Liver (tissue), 9 donors: ENCODE data around the gene BTBD9. TPM values are rescaled to one million over a fixed set of nuclear protein-coding genes. Genes with fewer than 3 reads are reported as not detected.

Experiments
- DNase-seq: peaks from one replicate; pipeline ENCODE4 v3.0.0-alpha.2; 2017; ENCODE audit warnings: low spot score
- H3K27ac ChIP-seq, 2 donors: one replicate each; pipeline ENCODE4 v1.7.0; 2013; ENCODE audit warnings: inconsistent platforms in 2 of 2, low read length in 2 of 2, control low read depth in 1 of 2, low read depth in 1 of 2, mild to moderate bottlenecking in 1 of 2
- H3K27me3 ChIP-seq, 4 donors: one replicate each; pipeline versions ENCODE4 v1.6.1 to v1.7.0; 2013; ENCODE audit warnings: low read length in 3 of 4, inconsistent platforms in 1 of 4, mild to moderate bottlenecking in 1 of 4, moderate library complexity in 1 of 4; ENCODE audit not compliant: control insufficient read depth in 4 of 4, insufficient read depth in 4 of 4
- H3K36me3 ChIP-seq, 4 donors: one replicate each; pipeline versions ENCODE4 v1.6.1 to v1.7.0; 2013; ENCODE audit warnings: low read length in 3 of 4, mild to moderate bottlenecking in 3 of 4, low read depth in 1 of 4, moderate library complexity in 1 of 4; ENCODE audit not compliant: control insufficient read depth in 4 of 4, insufficient read depth in 3 of 4
- H3K4me1 ChIP-seq, 4 donors: one replicate each; pipeline versions ENCODE4 v1.6.1 to v1.7.0; 2013; ENCODE audit warnings: low read length in 3 of 4, mild to moderate bottlenecking in 3 of 4, moderate library complexity in 1 of 4; ENCODE audit not compliant: control insufficient read depth in 4 of 4, insufficient read depth in 4 of 4
- H3K4me3 ChIP-seq, 3 donors: one replicate each; pipeline versions ENCODE4 v1.6.1 to v1.7.0; 2013; ENCODE audit warnings: low read length in 3 of 3, control low read depth in 1 of 3, low read depth in 1 of 3, mild to moderate bottlenecking in 1 of 3
- H3K9ac ChIP-seq, 2 donors: one replicate each; pipeline ENCODE4 v1.7.0; 2013; ENCODE audit warnings: low read length in 2 of 2, mild to moderate bottlenecking in 2 of 2, moderate library complexity in 2 of 2, control low read depth in 1 of 2, low read depth in 1 of 2
- H3K9me3 ChIP-seq, 4 donors: one replicate each; pipeline versions ENCODE4 v1.6.1 to v1.7.0; 2013; ENCODE audit warnings: low read length in 3 of 4; ENCODE audit not compliant: control insufficient read depth in 4 of 4
- EGR1 ChIP-seq, 2 donors: IDR thresholded peaks; 2 replicates each; pipeline ENCODE4 v1.6.1; 2016 to 2018; ENCODE audit warnings: antibody characterized with exemption in 2 of 2, low read depth in 2 of 2
- FOXA1 ChIP-seq: IDR thresholded peaks from 2 replicates; pipeline ENCODE4 v1.6.1; 2016; ENCODE audit warnings: antibody characterized with exemption
- FOXA2 ChIP-seq: IDR thresholded peaks from 2 replicates; pipeline ENCODE4 v1.6.1; 2016; ENCODE audit warnings: antibody characterized with exemption
- GABPA ChIP-seq, 2 donors: IDR thresholded peaks in 1 of 2; conservative IDR thresholded peaks in 1 of 2; 2 replicates each; pipeline ENCODE4 v1.6.1; 2016; ENCODE audit warnings: antibody characterized with exemption in 2 of 2, mild to moderate bottlenecking in 1 of 2, moderate library complexity in 1 of 2
- HNF4A ChIP-seq, 2 donors: conservative IDR thresholded peaks; 2 replicates each; pipeline ENCODE4 v1.6.1; 2016; ENCODE audit warnings: antibody characterized with exemption in 2 of 2, mild to moderate bottlenecking in 2 of 2
- HNF4G ChIP-seq: IDR thresholded peaks from 2 replicates; pipeline ENCODE4 v1.6.1; 2016; ENCODE audit warnings: antibody characterized with exemption
- JUND ChIP-seq, 2 donors: IDR thresholded peaks; 2 replicates each; pipeline ENCODE4 v1.6.1; 2016; ENCODE audit warnings: antibody characterized with exemption in 2 of 2
- MAX ChIP-seq: IDR thresholded peaks from 2 replicates; pipeline ENCODE4 v1.6.1; 2016; ENCODE audit warnings: antibody characterized with exemption
- NR2F2 ChIP-seq: IDR thresholded peaks from 2 replicates; pipeline ENCODE4 v1.6.1; 2016; ENCODE audit warnings: antibody characterized with exemption
- RAD21 ChIP-seq, 2 donors: IDR thresholded peaks; 2 replicates each; pipeline ENCODE4 v1.6.1; 2016; ENCODE audit warnings: antibody characterized with exemption in 2 of 2, mild to moderate bottlenecking in 2 of 2
- RXRA ChIP-seq, 2 donors: IDR thresholded peaks; 2 replicates each; pipeline ENCODE4 v1.6.1; 2017 to 2018; ENCODE audit warnings: antibody characterized with exemption in 2 of 2, mild to moderate bottlenecking in 1 of 2
- SP1 ChIP-seq: IDR thresholded peaks from 2 replicates; pipeline ENCODE4 v1.6.1; 2018; ENCODE audit warnings: antibody characterized with exemption, mild to moderate bottlenecking
- TAF1 ChIP-seq: conservative IDR thresholded peaks from 2 replicates; pipeline ENCODE4 v1.6.1; 2016; ENCODE audit warnings: antibody characterized with exemption, mild to moderate bottlenecking
- WGBS: extraction: QIAGEN DNeasy Blood & Tissue Kit; methylation state at CpG from one replicate; pipeline ENCODE4 v1.1.7; 2013; 5-methylcytosine and 5-hydroxymethylcytosine counted together
- polyA plus RNA-seq, 2 donors: library from polyadenylated mRNA; stranded (reverse) in 1 of 2; unstranded in 1 of 2; fragments of 200-250 nt in 1 of 2; fragments of >200 nt in 1 of 2; fragmentation: Nextera tagmentation in 1 of 2; extraction: Ambion mirVana in 1 of 2; gene quantifications; one replicate each; pipeline versions ENCODE4 v1.2.1 to v1.2.3, GENCODE V29; 2013 to 2015
- total RNA-seq, 2 donors: library from RNA; depleted of rRNA; stranded (reverse); fragments of >200 nt; gene quantifications; one replicate each; pipeline ENCODE4 v1.2.3, GENCODE V29; 2014
- TF ChIP-seq, protein P1 (sequence below): fragments of 150-350 bp; IDR thresholded peaks from 2 replicates; pipeline ENCODE4 v1.5.1; 2017; ENCODE audit warnings: improper control_type of control experiment, low read depth, low read length; ENCODE audit not compliant: missing input control
- TF ChIP-seq, protein P2 (sequence below): IDR thresholded peaks from 2 replicates; pipeline ENCODE4 v1.6.1; 2016; ENCODE audit warnings: antibody characterized with exemption
- TF ChIP-seq, protein P3 (sequence below): IDR thresholded peaks from 2 replicates; pipeline ENCODE4 v1.6.1; 2016; ENCODE audit warnings: antibody characterized with exemption
- donor health status: healthy.
- donor health status: healthy.
- donor health status: healthy.
- donor health status: healthy.
- donor health status: healthy.

The BTBD9 gene
- total and polyA plus RNA-seq, 4 donors, result 2.0 to 12.4 (median 5.7) TPM

GRCh38 chr6:38434051-38434450 is 205.7 kb downstream of the BTBD9 start (continued):
- TF ChIP-seq, protein P1, sequence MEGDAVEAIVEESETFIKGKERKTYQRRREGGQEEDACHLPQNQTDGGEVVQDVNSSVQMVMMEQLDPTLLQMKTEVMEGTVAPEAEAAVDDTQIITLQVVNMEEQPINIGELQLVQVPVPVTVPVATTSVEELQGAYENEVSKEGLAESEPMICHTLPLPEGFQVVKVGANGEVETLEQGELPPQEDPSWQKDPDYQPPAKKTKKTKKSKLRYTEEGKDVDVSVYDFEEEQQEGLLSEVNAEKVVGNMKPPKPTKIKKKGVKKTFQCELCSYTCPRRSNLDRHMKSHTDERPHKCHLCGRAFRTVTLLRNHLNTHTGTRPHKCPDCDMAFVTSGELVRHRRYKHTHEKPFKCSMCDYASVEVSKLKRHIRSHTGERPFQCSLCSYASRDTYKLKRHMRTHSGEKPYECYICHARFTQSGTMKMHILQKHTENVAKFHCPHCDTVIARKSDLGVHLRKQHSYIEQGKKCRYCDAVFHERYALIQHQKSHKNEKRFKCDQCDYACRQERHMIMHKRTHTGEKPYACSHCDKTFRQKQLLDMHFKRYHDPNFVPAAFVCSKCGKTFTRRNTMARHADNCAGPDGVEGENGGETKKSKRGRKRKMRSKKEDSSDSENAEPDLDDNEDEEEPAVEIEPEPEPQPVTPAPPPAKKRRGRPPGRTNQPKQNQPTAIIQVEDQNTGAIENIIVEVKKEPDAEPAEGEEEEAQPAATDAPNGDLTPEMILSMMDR, result no peak

- Histone ChIP-seq H3K36me3 (no peaks in the 10 kb centered on the region), H3K9ac (no peak overlapping the region), H3K9me3 (no peaks in the 10 kb centered on the region), H3K27me3 (no peaks in the 10 kb centered on the region), H3K4me3 (no peak overlapping the region), H3K27ac (no peak overlapping the region), H3K4me1 (no peaks in the 10 kb centered on the region)
- DNase-seq, result no peak
- TF ChIP-seq, protein P1, result no peak
- no peak for TF ChIP-seq MAX
- TF ChIP-seq, protein P2, sequence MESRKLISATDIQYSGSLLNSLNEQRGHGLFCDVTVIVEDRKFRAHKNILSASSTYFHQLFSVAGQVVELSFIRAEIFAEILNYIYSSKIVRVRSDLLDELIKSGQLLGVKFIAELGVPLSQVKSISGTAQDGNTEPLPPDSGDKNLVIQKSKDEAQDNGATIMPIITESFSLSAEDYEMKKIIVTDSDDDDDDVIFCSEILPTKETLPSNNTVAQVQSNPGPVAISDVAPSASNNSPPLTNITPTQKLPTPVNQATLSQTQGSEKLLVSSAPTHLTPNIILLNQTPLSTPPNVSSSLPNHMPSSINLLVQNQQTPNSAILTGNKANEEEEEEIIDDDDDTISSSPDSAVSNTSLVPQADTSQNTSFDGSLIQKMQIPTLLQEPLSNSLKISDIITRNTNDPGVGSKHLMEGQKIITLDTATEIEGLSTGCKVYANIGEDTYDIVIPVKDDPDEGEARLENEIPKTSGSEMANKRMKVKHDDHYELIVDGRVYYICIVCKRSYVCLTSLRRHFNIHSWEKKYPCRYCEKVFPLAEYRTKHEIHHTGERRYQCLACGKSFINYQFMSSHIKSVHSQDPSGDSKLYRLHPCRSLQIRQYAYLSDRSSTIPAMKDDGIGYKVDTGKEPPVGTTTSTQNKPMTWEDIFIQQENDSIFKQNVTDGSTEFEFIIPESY, result no peak
- WGBS, result 100% methylated on average over 1 of the region's 1 CpG
These were observed 207.2 kb downstream of the BTBD9 start for GRCh38 chr6:38432479-38432878.

GRCh38 chr6:38432079-38432478 is 207.7 kb downstream of the BTBD9 start:
- DNase-seq, result no peak
- Histone ChIP-seq H3K4me1 (no peaks in the 10 kb centered on the region), H3K9ac (no peak overlapping the region), H3K27me3 (no peaks in the 10 kb centered on the region), H3K4me3 (no peak overlapping the region), H3K27ac (no peak overlapping the region), H3K36me3 (no peaks in the 10 kb centered on the region), H3K9me3 (no peaks in the 10 kb centered on the region)
- no peak for TF ChIP-seq RAD21 (IDR thresholded peaks at IDR 0.05)
- no peak for TF ChIP-seq JUND (IDR thresholded peaks at IDR 0.05)
- TF ChIP-seq, protein P3, sequence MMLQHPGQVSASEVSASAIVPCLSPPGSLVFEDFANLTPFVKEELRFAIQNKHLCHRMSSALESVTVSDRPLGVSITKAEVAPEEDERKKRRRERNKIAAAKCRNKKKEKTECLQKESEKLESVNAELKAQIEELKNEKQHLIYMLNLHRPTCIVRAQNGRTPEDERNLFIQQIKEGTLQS, result no peak
- TF ChIP-seq TAF1, result no peak
- no peak for TF ChIP-seq HNF4A (conservative IDR thresholded peaks at IDR 0.05)
- TF ChIP-seq NR2F2, result no peak
- TF ChIP-seq SP1, result no peak
- TF ChIP-seq MAX, result no peak
- no peak for TF ChIP-seq EGR1 (IDR thresholded peaks at IDR 0.05; ENCODE audit: low read depth in 2 of 2)
- no peak for TF ChIP-seq GABPA (IDR thresholded peaks at IDR 0.05 in 1 of 2, conservative IDR thresholded peaks at IDR 0.05 in 1 of 2)
- TF ChIP-seq RXRA (IDR thresholded peaks at IDR 0.05), result no peak
- no peak for TF ChIP-seq FOXA2
- TF ChIP-seq FOXA1, result no peak
- TF ChIP-seq, protein P1, result no peak
- no peak for TF ChIP-seq HNF4G
- TF ChIP-seq, protein P2, result no peak
- WGBS, result 97% methylated on average over 3 of the region's 3 CpGs
